ENCODE measurements around the gene FNDC3B.

The FNDC3B gene

DNA sequence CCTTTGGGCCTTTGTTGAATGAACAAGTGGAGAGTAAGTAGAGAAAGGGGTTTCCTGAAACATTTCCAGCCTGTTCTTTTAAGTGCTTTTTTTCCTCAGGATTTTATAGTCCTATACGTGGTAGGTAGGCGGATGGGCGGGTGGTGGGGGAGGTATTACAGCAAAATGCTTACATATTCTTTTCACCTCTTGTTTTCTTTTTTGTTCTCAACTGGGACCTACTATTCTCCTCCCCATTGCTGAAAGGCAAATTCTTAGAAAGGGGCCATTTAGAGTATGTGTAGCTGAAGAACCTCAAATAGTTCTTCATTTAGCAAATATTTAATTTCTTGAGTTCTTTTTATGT lies 135.8 kb downstream of the FNDC3B start:
- TF ChIP-seq GATA3 (IDR thresholded peaks at IDR 0.05; ENCODE audit: low read depth, low read length): no peak
- TF ChIP-seq GATA2 (IDR thresholded peaks at IDR 0.05; ENCODE audit: low read depth, low read length): no peak

- TF ChIP-seq GATA2 (IDR thresholded peaks at IDR 0.05; ENCODE audit: low read depth, low read length) (no peak), GATA3 (IDR thresholded peaks at IDR 0.05; ENCODE audit: low read depth, low read length) (no peak)
Measured at GRCh38 chr3:172176061-172176770, 136.8 kb downstream of the FNDC3B start.

GRCh38 chr3:172177046-172177445 lies 137.7 kb downstream of the FNDC3B start:
- TF ChIP-seq GATA3 (IDR thresholded peaks at IDR 0.05; ENCODE audit: low read depth, low read length) (no peak), GATA2 (IDR thresholded peaks at IDR 0.05; ENCODE audit: low read depth, low read length) (no peak)

GRCh38 chr3:172177803-172178316 lies 138.5 kb downstream of the FNDC3B start:
- no peak for TF ChIP-seq GATA2 (IDR thresholded peaks at IDR 0.05; ENCODE audit: low read depth, low read length)
- no peak for TF ChIP-seq GATA3 (IDR thresholded peaks at IDR 0.05; ENCODE audit: low read depth, low read length)

- TF ChIP-seq GATA2 (IDR thresholded peaks at IDR 0.05; ENCODE audit: low read depth, low read length): no peak
- TF ChIP-seq GATA3 (IDR thresholded peaks at IDR 0.05; ENCODE audit: low read depth, low read length): no peak
Measured at GRCh38 chr3:172179680-172180399, 140.5 kb downstream of the FNDC3B start.

DNA sequence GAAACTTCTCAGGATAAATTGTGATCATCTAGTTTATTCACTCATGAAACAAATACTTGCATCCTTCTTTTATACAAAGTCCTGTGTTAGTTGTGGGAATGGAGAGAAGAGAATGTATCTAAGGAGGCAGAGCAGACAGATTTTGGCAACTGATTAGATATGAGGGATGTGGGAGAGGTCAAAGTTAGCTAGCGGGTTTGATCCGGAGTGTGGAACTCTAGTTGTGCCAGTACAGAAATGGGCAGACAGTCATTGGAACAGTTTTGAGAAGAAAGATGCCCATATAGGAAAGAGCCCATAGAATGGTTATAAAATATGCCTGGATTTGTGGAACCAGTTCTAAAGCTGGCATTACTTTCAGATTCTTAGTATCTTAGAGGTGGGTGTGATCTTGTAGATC lies 141.1 kb downstream of the FNDC3B start:
- no peak for TF ChIP-seq GATA3 (IDR thresholded peaks at IDR 0.05; ENCODE audit: low read depth, low read length)

DNA sequence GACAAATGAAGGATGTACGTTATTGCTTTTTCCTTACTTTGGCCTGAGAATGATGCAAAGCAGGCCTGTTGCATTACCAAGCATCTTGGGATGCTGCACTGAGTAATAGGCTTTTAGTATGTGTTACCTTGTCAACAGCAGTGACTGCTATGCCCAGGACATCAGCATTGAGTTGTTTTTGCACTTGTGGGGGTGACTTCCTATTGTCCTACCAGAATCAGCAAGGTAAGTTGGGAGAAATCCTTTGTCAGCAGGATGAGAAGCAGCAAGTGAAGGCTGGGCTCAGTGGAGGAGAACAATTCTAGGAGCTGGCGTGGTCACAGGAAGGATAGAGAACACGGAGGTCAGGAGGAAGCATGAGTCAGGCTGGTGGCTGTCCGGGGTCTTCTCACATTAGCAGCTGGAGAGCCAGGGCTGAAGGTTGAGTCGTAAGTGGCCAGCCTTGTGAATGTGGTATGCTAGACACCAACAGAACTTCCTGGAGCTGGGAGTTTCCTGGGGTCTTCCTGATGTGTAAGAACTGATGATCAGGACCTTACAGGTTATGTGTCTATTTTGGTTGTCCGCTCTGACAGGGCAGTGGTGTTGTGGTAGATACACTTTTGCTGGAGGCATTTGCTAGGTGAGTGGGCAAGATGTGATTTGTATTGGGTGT lies 142.7 kb downstream of the FNDC3B start:
- TF ChIP-seq GATA3 (IDR thresholded peaks at IDR 0.05; ENCODE audit: low read depth, low read length): no peak
- TF ChIP-seq GATA2 (IDR thresholded peaks at IDR 0.05; ENCODE audit: low read depth, low read length): no peak

- TF ChIP-seq GATA2 (IDR thresholded peaks at IDR 0.05; ENCODE audit: low read depth, low read length) (no peak), GATA3 (IDR thresholded peaks at IDR 0.05; ENCODE audit: low read depth, low read length) (no peak)
Measured at GRCh38 chr3:172182797-172183196, 143.4 kb downstream of the FNDC3B start.

- TF ChIP-seq GATA2 (IDR thresholded peaks at IDR 0.05; ENCODE audit: low read depth, low read length) (no peak), GATA3 (IDR thresholded peaks at IDR 0.05; ENCODE audit: low read depth, low read length) (no peak)
Measured at GRCh38 chr3:172184106-172184822, 144.9 kb downstream of the FNDC3B start.

GRCh38 chr3:172185907-172186306 lies 146.5 kb downstream of the FNDC3B start:
- TF ChIP-seq GATA3 (IDR thresholded peaks at IDR 0.05; ENCODE audit: low read depth, low read length) (no peak), GATA2 (IDR thresholded peaks at IDR 0.05; ENCODE audit: low read depth, low read length) (no peak)

GRCh38 chr3:172186607-172187006 lies 147.2 kb downstream of the FNDC3B start:
- TF ChIP-seq GATA3 (IDR thresholded peaks at IDR 0.05; ENCODE audit: low read depth, low read length) (no peak), GATA2 (IDR thresholded peaks at IDR 0.05; ENCODE audit: low read depth, low read length) (no peak)

GRCh38 chr3:172187511-172187910 lies 148.1 kb downstream of the FNDC3B start:
- TF ChIP-seq GATA2 (IDR thresholded peaks at IDR 0.05; ENCODE audit: low read depth, low read length) (no peak), GATA3 (IDR thresholded peaks at IDR 0.05; ENCODE audit: low read depth, low read length) (no peak)

- TF ChIP-seq GATA3 (IDR thresholded peaks at IDR 0.05; ENCODE audit: low read depth, low read length): no peak
- TF ChIP-seq GATA2 (IDR thresholded peaks at IDR 0.05; ENCODE audit: low read depth, low read length): no peak
Measured at GRCh38 chr3:172188511-172188910, 149.1 kb downstream of the FNDC3B start.

DNA sequence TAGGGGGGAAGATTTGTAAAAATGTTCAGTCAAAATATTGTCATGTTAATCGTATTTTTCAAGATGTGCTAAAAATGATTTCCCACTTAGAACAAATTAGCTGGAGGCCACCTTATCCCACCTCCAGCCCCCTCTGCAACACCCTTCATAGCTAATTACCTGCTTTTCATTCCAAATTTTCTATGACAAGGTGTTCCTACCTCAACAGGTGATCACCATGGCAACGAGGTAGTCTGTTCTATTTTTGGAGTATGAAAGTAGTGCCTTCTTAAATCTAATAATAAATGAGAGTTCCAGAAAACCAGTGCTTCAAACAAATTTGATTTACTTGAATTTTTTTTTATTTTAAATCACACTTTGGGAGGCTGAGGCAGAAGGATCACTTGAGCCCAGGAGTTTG lies 149.8 kb downstream of the FNDC3B start:
- TF ChIP-seq GATA3 (IDR thresholded peaks at IDR 0.05; ENCODE audit: low read depth, low read length) (no peak), GATA2 (IDR thresholded peaks at IDR 0.05; ENCODE audit: low read depth, low read length) (no peak)
